GM19395 (cell line): Measurements from ENCODE around the gene EMP1.
"Not testable (repeated sequence)": the region's sequence is repeated elsewhere in the genome, so short reads cannot be mapped to it uniquely, and the experiment has no call there.

ENCODE experiments used
- ATAC-seq: cut with Tn5 transposase; IDR thresholded peaks from one replicate; pipeline ENCODE4 v1.9.1; 2021; ENCODE audit warnings: mild to moderate bottlenecking, moderate library complexity; ENCODE audit not compliant: unreplicated experiment

EMP1 gene

GRCh38 chr12:13253966-13254760 lies 57.6 kb downstream of the EMP1 start:
- ATAC-seq, result no peak

DNA sequence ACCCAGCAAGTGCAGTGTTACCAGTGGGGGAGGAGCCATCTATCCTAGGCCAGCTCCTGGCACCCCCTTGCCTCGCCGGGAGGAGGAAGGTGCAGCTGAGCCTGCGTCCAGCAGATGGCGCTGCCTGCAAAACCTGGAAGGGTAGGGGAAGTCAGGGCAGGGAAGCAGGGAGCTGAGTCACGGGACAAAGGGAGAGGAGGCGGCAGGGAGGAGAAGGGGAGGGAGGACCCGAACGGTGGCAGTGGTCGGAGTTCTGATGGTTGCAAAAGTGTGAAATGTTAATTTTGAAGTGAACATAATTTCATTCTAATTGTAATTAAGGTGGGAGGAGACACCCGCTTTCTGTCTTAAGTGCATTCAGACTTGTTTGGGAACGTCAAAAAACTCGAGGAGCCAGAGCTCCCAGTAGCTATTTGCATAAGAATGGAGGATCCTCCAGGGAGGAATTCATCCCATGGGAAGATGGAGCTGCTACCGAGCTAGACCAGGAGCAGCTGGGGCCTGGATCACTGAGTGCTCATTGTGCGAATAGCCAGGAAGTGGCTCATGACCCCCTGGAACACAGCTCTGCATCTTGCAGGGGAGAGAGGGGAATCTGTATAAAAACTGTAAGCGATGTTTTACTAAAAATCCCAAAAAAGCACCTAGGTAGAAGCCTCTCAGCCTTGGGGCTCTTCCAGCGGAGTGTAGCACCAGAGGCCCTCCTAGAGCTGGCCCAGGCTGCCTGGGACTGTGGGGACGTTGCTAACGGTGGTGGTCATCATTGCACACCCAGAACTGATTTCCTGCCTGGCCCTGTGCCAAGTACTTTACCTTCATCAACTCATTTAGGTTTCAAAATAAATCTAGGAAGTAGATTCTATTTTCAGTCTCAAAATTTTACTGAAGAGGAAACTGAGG lies 59.5 kb downstream of the EMP1 start:
- peak; percentile 96 for ATAC-seq

DNA sequence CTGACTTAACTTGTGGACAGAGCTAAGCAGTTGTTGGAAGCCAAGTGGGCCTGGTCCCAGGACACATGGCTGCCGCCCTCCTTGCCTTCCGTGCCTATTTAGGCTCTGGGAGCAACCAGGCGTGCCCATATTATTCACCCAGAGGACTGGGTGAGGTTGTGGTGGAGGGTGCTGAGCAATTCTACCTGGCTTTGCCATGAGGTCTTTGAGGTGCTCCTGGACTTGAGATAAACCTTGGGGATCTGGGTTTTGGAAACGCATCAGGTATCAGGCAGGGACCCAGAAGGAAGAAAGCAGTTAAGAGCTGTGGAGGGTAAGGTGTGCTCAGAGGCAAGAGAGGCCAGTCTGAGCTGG lies 60.1 kb downstream of the EMP1 start:
- no peak for ATAC-seq

GRCh38 chr12:13257356-13257875 lies 60.9 kb downstream of the EMP1 start:
- ATAC-seq, result no peak

- ATAC-seq, result no peak
These were observed 61.7 kb downstream of the EMP1 start for GRCh38 chr12:13258197-13258596.

DNA sequence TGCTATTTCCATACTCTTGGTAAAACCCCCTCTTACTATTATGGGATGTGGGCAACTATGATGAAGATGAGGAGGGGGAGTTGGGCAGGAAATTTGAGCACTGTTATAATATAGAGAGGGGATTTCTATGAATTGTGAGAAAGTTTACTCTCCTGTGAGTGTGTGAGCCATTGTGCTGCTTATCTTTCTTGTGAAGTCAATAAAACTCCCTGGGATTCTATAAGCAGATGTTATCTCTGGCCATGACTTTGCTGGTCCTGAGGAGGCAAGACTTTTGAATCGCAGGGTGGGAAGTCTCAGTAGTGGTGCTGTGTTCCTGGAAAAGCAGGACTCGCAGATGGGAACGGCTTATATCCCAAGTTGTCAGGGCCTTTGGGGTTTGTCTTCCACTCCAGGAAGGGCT lies 62.2 kb downstream of the EMP1 start:
- ATAC-seq, result no peak

- not testable (repeated sequence) for ATAC-seq
These were observed 63.1 kb downstream of the EMP1 start for GRCh38 chr12:13259625-13260024.

- not testable (repeated sequence) for ATAC-seq
These were observed 71.3 kb downstream of the EMP1 start for GRCh38 chr12:13267826-13268225.

- ATAC-seq, result no peak
These were observed 72.1 kb downstream of the EMP1 start for GRCh38 chr12:13268581-13268980.
